ENCODE results near the gene OR8G5.
"Not testable (repeated sequence)": the region's sequence is repeated elsewhere in the genome, so short reads cannot be mapped to it uniquely, and the experiment has no call there.

Gene OR8G5

GRCh38 chr11:124222407-124222806, 33.8 kb upstream of the OR8G5 start:
- TF ChIP-seq, protein P1, sequence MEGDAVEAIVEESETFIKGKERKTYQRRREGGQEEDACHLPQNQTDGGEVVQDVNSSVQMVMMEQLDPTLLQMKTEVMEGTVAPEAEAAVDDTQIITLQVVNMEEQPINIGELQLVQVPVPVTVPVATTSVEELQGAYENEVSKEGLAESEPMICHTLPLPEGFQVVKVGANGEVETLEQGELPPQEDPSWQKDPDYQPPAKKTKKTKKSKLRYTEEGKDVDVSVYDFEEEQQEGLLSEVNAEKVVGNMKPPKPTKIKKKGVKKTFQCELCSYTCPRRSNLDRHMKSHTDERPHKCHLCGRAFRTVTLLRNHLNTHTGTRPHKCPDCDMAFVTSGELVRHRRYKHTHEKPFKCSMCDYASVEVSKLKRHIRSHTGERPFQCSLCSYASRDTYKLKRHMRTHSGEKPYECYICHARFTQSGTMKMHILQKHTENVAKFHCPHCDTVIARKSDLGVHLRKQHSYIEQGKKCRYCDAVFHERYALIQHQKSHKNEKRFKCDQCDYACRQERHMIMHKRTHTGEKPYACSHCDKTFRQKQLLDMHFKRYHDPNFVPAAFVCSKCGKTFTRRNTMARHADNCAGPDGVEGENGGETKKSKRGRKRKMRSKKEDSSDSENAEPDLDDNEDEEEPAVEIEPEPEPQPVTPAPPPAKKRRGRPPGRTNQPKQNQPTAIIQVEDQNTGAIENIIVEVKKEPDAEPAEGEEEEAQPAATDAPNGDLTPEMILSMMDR (conservative IDR thresholded peaks at IDR 0.05), result no peak
- H3K27ac ChIP-seq, result no peak overlapping the region

DNA sequence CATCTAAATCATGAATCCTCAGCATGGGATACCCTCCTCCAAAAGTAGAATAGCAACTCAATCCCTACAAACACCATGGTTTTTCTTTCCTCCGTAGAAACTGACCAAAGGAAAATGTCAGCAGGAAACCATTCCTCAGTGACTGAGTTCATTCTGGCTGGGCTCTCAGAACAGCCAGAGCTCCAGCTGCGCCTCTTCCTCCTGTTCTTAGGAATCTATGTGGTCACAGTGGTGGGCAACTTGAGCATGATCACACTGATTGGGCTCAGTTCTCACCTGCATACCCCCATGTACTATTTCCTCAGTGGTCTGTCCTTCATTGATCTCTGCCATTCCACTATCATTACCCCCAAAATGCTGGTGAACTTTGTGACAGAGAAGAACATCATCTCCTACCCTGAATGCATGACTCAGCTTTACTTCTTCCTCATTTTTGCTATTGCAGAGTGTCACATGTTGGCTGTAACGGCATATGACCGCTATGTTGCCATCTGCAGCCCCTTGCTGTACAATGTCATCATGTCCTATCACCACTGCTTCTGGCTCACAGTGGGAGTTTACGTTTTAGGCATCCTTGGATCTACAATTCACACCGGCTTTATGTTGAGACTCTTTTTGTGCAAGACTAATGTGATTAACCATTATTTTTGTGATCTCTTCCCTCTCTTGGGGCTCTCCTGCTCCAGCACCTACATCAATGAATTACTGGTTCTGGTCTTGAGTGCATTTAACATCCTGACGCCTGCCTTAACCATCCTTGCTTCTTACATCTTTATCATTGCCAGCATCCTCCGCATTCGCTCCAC, 31.4 kb upstream of the OR8G5 start:
- H3K27ac ChIP-seq, result not testable (repeated sequence)

DNA sequence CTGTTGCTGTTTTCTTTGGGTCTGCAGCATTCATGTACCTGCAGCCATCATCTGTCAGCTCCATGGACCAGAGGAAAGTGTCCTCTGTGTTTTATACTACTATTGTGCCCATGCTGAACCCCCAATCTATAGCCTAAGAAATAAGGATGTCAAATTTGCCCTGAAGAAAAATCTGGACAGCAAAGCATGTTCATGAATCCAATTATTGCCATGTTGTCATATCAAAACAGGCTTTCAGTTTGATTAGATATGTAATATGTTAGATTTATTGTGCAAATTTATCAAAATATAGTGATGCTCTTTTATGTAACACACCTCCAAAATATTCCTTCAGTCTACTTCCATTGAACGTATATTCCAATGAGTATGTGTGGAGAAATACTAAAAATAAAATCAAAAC, 30.7 kb upstream of the OR8G5 start:
- TF ChIP-seq, protein P1 (conservative IDR thresholded peaks at IDR 0.05), result no peak
- H3K27ac ChIP-seq, result no peak overlapping the region

GRCh38 chr11:124233376-124233775, 22.8 kb upstream of the OR8G5 start:
- TF ChIP-seq, protein P1 (conservative IDR thresholded peaks at IDR 0.05), result no peak
- no peak overlapping the region for H3K27ac ChIP-seq

- H3K27ac ChIP-seq, result no peak overlapping the region
- TF ChIP-seq, protein P1 (conservative IDR thresholded peaks at IDR 0.05), result no peak
Observed at GRCh38 chr11:124238512-124238911, 17.7 kb upstream of the OR8G5 start.

DNA sequence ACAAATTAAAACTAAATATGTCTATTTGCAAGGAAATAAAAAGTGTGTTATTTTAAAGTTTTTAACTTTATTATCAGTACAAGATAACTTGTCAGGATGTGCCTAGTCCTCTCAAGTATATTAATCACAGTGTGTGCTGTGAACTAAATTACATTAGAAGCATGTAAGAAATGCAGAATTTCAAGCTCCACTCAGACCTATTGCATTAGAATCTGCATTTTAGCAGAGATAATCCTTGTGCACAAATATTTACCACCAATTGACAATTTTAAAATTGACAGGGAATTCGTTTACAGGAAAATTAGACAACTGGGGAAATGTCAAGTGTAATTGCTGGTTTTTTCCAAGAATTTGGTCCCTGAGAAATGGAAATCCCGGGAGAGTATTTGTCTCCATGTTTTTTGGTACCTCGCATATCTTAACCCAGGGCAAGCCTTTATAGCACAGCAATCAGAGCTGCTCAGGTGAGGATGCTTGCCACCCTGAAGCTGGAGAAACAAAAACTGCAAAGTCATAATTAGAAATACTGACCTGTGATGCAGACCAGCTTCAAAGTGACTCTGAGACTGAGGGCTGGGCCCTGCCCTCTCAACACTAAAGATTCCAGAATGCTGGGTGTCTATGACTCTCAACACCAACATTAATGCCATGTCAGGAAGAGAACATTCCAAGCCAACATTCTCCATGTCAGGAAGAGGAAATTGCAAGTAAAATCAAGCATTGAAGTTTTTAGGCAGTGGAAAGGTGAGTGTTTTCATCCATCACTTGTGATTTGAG, 15.4 kb upstream of the OR8G5 start, which contains the start of gene OR8G1:
TSS of gene OR8G1 (plus strand) at position 475 of the 777 bp plus-strand sequence. CDS start 8,581 bp downstream, outside the sequence.
- no peak within 1 kb of the TSS for H3K27ac ChIP-seq
- TF ChIP-seq, protein P1 (conservative IDR thresholded peaks at IDR 0.05), result no peak

GRCh38 chr11:124249869-124250268, 6.3 kb upstream of the OR8G5 start:
- H3K27ac ChIP-seq, result not testable (repeated sequence)

DNA sequence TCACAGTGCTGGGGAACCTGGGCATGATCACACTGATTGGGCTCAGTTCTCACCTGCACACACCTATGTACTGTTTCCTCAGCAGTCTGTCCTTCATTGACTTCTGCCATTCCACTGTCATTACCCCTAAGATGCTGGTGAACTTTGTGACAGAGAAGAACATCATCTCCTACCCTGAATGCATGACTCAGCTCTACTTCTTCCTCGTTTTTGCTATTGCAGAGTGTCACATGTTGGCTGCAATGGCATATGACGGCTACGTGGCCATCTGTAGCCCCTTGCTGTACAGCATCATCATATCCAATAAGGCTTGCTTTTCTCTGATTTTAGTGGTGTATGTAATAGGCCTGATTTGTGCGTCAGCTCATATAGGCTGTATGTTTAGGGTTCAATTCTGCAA, 8.9 kb downstream of the OR8G5 start:
- not testable (repeated sequence) for H3K27ac ChIP-seq

GRCh38 chr11:124270886-124271285, 14.7 kb downstream of the OR8G5 start:
- not testable (repeated sequence) for H3K27ac ChIP-seq
